IMR-90 (cell line): Measurements from ENCODE around the gene NUBPL. TPM values are rescaled to one million over a fixed set of nuclear protein-coding genes. Genes with fewer than 3 reads are reported as not detected.

Experiments
- ATAC-seq: fragments of 200-7000 bp; cut with Tn5 transposase; 2 replicates; pipeline ENCODE4 v1.9.1; 2020; ENCODE audit warnings: low read depth, mild to moderate bottlenecking, moderate library complexity
- BruUV-seq: library from RNA; stranded (reverse); fragments of 400-500 nt; replicated peaks from 2 replicates; lab custom pipeline; 2021; lab: Mats Ljungman, UMichigan
- CTCF ChIA-PET: fragments of 300-600 bp; formaldehyde crosslinking; extraction: SDS; loops from one replicate; lab custom pipeline; 2021; ENCODE audit warnings: antibody characterized with exemption; lab: Yijun Ruan, JAX
- POLR2A ChIA-PET: fragments of 300-600 bp; sonication (Branson Sonifier 250); formaldehyde crosslinking; loops from one replicate; lab custom pipeline; 2022; ENCODE audit warnings: antibody characterized with exemption; ENCODE audit not compliant: unreplicated experiment; lab: Charles Lee
- DNase-seq: peaks from one replicate; pipeline ENCODE4 v3.0.0; 2013
- H2AFZ ChIP-seq: replicated peaks from 2 replicates; pipeline ENCODE3; 2013; ENCODE audit warnings: low read length, mild to moderate bottlenecking; ENCODE audit not compliant: poor library complexity
- H2AK5ac ChIP-seq: 2 replicates; pipeline ENCODE4 v1.6.1; 2013; ENCODE audit warnings: low read depth, low read length, inconsistent platforms
- H2AK9ac ChIP-seq: replicated peaks from 2 replicates; pipeline ENCODE3; 2013; ENCODE audit warnings: mild to moderate bottlenecking, low read depth, low read length, moderate library complexity; ENCODE audit not compliant: poor library complexity
- H2BK120ac ChIP-seq: 2 replicates; pipeline ENCODE4 v1.6.1; 2013; ENCODE audit warnings: low read depth, low read length, inconsistent platforms
- H2BK15ac ChIP-seq: 3 replicates; pipeline ENCODE4 v1.6.1; 2013; ENCODE audit warnings: low read depth, low read length, inconsistent platforms
- H2BK20ac ChIP-seq: 2 replicates; pipeline ENCODE4 v1.6.1; 2013; ENCODE audit warnings: low read depth, mild to moderate bottlenecking, inconsistent platforms, low read length, moderate library complexity
- H2BK5ac ChIP-seq: 2 replicates; pipeline ENCODE4 v1.6.1; 2013; ENCODE audit warnings: mild to moderate bottlenecking, low read depth, low read length, inconsistent platforms; ENCODE audit not compliant: poor library complexity, severe bottlenecking
- H3K14ac ChIP-seq: replicated peaks from 2 replicates; pipeline ENCODE4 v1.6.1; 2013; ENCODE audit warnings: low read depth, low read length, inconsistent platforms
- H3K18ac ChIP-seq: 2 replicates; pipeline ENCODE4 v1.6.1; 2013; ENCODE audit warnings: low read depth, low read length, control low read depth
- H3K23ac ChIP-seq: 2 replicates; pipeline ENCODE4 v1.6.1; 2013; ENCODE audit warnings: low read depth, low read length, inconsistent platforms
- H3K27ac ChIP-seq: 2 replicates; pipeline ENCODE4 v1.5.1; 2013; ENCODE audit warnings: mild to moderate bottlenecking, control low read depth, low read length; ENCODE audit not compliant: insufficient read depth
- H3K27me3 ChIP-seq: 2 replicates; pipeline ENCODE4 v1.6.1; 2013; ENCODE audit warnings: low read length; ENCODE audit not compliant: control insufficient read depth, insufficient read depth
- H3K36me3 ChIP-seq: 2 replicates; pipeline ENCODE4 v1.6.1; 2013; ENCODE audit warnings: low read length, mixed read lengths; ENCODE audit not compliant: control insufficient read depth, insufficient read depth
- H3K4ac ChIP-seq: 2 replicates; pipeline ENCODE4 v1.6.1; 2013; ENCODE audit warnings: low read depth, low read length, inconsistent platforms
- H3K4me1 ChIP-seq: 2 replicates; pipeline ENCODE4 v1.6.1; 2013; ENCODE audit warnings: low read length, mixed read lengths; ENCODE audit not compliant: control insufficient read depth, insufficient read depth
- H3K4me2 ChIP-seq: 2 replicates; pipeline ENCODE4 v1.6.1; 2013; ENCODE audit warnings: low read depth, mild to moderate bottlenecking, control low read depth, low read length, moderate library complexity
- H3K4me3 ChIP-seq: 2 replicates; pipeline ENCODE4 v1.5.1; 2013; ENCODE audit warnings: low read depth, mild to moderate bottlenecking, control low read depth, low read length, moderate library complexity; ENCODE audit not compliant: insufficient read depth
- H3K56ac ChIP-seq: 2 replicates; pipeline ENCODE4 v1.6.1; 2013; ENCODE audit warnings: low read length, inconsistent platforms; ENCODE audit not compliant: insufficient read depth; ENCODE audit errors: extremely low read depth
- H3K79me1 ChIP-seq, 2 experiments: 2 replicates each; pipeline ENCODE4 v1.6.1; 2013; ENCODE audit warnings: low read length in 2 of 2, inconsistent platforms in 1 of 2, low read depth in 1 of 2
- H3K9ac ChIP-seq: 2 replicates; pipeline ENCODE4 v1.6.1; 2013; ENCODE audit warnings: low read depth, low read length, control low read depth
- H3K9me1 ChIP-seq: 2 replicates; pipeline ENCODE4 v1.6.1; 2013; ENCODE audit warnings: low read length, inconsistent platforms; ENCODE audit not compliant: insufficient read depth
- H3K9me3 ChIP-seq: 2 replicates; pipeline ENCODE4 v1.6.1; 2013; ENCODE audit warnings: low read length; ENCODE audit not compliant: control insufficient read depth, insufficient read depth
- H4K20me1 ChIP-seq: 2 replicates; pipeline ENCODE4 v1.6.1; 2013; ENCODE audit warnings: low read length, inconsistent platforms; ENCODE audit not compliant: insufficient read depth
- H4K5ac ChIP-seq: 2 replicates; pipeline ENCODE4 v1.6.1; 2013; ENCODE audit warnings: mild to moderate bottlenecking, low read depth, low read length, control low read depth
- H4K8ac ChIP-seq, 2 experiments: 2 replicates each; pipeline ENCODE4 v1.6.1; 2013; ENCODE audit warnings: low read depth in 2 of 2, low read length in 2 of 2, control low read depth in 1 of 2, inconsistent platforms in 1 of 2
- H4K91ac ChIP-seq: 2 replicates; pipeline ENCODE4 v1.6.1; 2013; ENCODE audit warnings: low read depth, low read length, inconsistent platforms; ENCODE audit not compliant: insufficient read depth
- NFE2L2 ChIP-seq: fragments of 150-350 bp; IDR thresholded peaks from 2 replicates; pipeline ENCODE4 v1.6.1; 2016; ENCODE audit warnings: low read depth, mild to moderate bottlenecking, low read length
- RCOR1 ChIP-seq: IDR thresholded peaks from 2 replicates; pipeline ENCODE4 v1.6.1; 2012; ENCODE audit warnings: mild to moderate bottlenecking, low read length, improper control_type of control experiment; ENCODE audit not compliant: insufficient replicate concordance
- WGBS, 2 experiments: methylation state at CpG; one replicate each; pipeline versions ENCODE4 v1.1.5 to v1.1.7; 2013; ENCODE audit warnings: missing lambda C conversion rate in 2 of 2; ENCODE audit not compliant: insufficient read length in 1 of 2; ENCODE audit errors: extremely low coverage in 2 of 2; 5-methylcytosine and 5-hydroxymethylcytosine counted together
- dilution Hi-C: fragments of 300-500 bp; cut with HindIII; formaldehyde crosslinking; loops from one replicate; pipeline ENCODE4 v1.14.3; 2018; ENCODE audit warnings: low sequenced_read_pairs; ENCODE audit not compliant: unreplicated experiment
- in situ Hi-C: fragments of 300-500 bp; cut with MboI; formaldehyde crosslinking; loops from 3 replicates; pipeline ENCODE4 v1.14.3; 2019; ENCODE audit warnings: low sequenced_read_pairs, inconsistent platforms, mixed read lengths
- intact Hi-C: fragments of 100-400 bp; cut with micrococcal nuclease; formaldehyde crosslinking; loops from 2 replicates; pipeline ENCODE4 v1.10.0; 2022
- polyA plus RNA-seq, 3 experiments: library from polyadenylated mRNA; depleted of rRNA; stranded (reverse); fragments of >200 nt; gene quantifications; 2 replicates each; pipeline ENCODE4 v1.2.3, GENCODE V29; 2012; ENCODE audit warnings: low replicate concordance in 1 of 3
- total RNA-seq: library from RNA; depleted of rRNA; stranded (reverse); fragments of >200 nt; gene quantifications from 2 replicates; pipeline ENCODE4 v1.2.3, GENCODE V29; 2012

NUBPL gene
- total and polyA plus RNA-seq, 2 of the 4 experiments (the other 2 are of a cell fraction): 5.4 to 11.5 TPM

- Histone ChIP-seq H4K20me1 (no peaks in the 10 kb centered on the region), H2AFZ (no peak overlapping the region), H3K9ac (no peak overlapping the region), H3K14ac (no peak overlapping the region), H3K9me3 (no peaks in the 10 kb centered on the region), H2BK15ac (no peak overlapping the region), H3K9me1 (peaks cover 2% of the 10 kb centered on the region; the same call in 1 of the 2 replicates), H3K23ac (no peak overlapping the region), H3K27ac (no peak overlapping the region), H4K5ac (no peak overlapping the region), H2AK5ac (no peak overlapping the region), H3K4me3 (no peak overlapping the region), H3K27me3 (peaks cover 3% of the 10 kb centered on the region; the same call in 1 of the 2 replicates), H3K4me2 (no peak overlapping the region), H3K4ac (no peak overlapping the region), H3K18ac (no peak overlapping the region), H3K79me1 (no peaks in the 10 kb centered on the region), H2BK5ac (no peak overlapping the region), H2BK120ac (no peak overlapping the region), H2BK20ac (no peak overlapping the region), H4K91ac (no peak overlapping the region), H3K56ac (no peak overlapping the region), H3K36me3 (no peaks in the 10 kb centered on the region), H2AK9ac (no peak overlapping the region), H3K4me1 (no peaks in the 10 kb centered on the region; the same call in 1 of the 2 replicates), H4K8ac (no peak overlapping the region)
- intact Hi-C loops (no loop called here), in situ Hi-C loops (no loop called here), dilution Hi-C loops (no loop called here)
- DNase-seq (no peak), ATAC-seq (no peak)
- TF ChIP-seq RCOR1 (no peak), NFE2L2 (no peak)
- no TSS peak for BruUV-seq
- WGBS, 2 experiments: no CpG with 5 or more reads among the region's 8 CpGs
- ChIA-PET CTCF (interaction anchor here (0.5 kb wide), 1 partner anchor 321 kb away, joined by 3 read pairs; no protein-coding TSS in a partner anchor), POLR2A (no interaction called here)
These were observed 33.7 kb upstream of the NUBPL start for GRCh38 chr14:31527546-31527945.
